Measurements from ENCODE around the gene KPNA1.

The KPNA1 gene

DNA sequence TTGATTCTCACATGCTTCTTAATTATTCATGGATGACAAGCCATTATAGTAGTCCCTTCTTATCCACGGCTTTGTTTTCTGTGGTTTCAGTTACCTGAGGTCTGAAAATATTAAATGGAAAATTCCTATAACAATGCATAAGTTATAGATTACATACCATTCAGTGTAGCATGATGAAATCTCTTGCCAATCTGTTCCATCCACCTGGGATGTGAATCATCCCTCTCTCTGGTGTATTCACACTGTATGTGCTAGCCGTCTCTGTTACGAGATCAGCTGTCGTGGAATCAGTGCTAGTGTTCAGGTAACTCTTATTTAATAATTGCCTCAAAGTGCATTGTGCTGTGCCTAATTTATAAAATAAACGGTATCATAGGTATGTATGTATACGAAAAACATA, 104.1 kb downstream of the KPNA1 start:
- no peak for DNase-seq

DNA sequence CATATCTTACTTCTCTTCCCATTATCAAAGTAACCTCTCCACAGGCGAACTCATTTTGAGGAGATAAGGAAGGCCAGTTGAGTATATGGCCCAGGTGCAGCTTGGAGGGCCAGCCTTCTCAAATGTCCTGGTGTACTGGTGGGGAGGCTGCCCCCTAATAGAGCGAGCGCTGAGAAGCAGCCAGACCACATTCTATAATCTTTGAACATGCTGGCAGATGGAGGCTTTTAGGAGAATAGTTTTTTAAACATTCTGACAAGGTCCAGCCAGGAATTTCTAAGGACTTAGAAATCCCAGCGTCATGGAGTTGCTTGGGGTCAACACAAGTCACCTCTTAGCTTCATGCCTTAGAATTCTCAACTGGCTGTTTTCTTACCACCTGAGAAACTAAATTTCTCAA, 104.6 kb downstream of the KPNA1 start:
- no peak for DNase-seq

DNA sequence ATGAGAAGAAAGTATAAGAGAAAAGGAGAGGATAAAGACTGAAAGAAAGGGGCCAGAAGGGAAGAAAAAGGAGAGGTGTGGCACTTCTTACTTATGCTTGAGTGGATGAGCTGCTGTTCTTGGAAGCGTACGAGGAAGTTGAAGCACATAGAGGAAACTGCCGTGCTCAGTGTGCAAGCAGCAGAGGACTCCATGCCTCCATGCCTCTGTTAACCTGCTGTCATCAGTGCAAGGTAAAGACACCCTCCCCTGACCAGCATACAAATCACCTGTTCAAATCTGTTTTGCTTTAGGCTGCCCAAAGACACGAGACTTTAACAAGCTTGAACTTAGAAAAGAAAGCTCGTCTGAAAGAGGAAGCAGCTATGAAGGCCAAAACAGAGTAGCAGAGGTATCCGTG, 105.3 kb downstream of the KPNA1 start:
- no peak for DNase-seq

DNA sequence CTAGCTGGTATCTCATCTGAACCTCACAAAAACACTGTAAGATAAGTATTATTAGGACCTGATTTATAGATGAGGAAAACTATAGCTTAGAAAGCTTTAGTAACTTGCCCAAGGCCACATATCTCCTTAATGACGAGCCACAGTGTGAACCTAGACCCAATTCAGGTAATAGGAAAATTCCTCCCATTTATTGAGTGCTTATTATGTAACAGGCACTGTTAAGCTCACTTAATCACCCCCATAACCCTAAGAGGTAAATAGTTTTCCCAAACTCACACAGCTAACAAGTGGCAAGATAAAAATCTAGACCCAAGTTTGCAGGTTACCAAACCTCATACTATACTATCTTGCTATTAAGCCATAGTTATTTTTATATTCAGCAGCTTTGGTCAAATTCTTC, 106.8 kb downstream of the KPNA1 start:
- no peak for DNase-seq

DNA sequence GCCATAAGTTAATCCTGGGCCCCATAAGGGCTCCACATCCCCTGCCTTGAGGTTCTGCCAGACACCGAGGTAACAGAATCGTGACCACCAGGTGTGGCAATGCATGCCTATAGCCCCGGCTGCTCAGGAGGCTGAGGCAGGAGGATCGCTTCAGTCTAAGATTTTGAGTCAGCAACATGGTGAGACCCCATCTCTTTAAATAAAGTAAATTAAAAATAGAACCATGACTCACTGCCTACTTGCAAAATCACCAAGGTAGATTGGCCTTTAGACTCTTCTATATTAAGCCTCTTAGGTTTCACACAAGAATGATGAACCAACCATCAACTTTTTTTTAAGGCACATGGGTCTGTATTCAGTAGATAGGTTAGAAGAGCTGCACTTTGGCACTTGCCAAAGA, 108.5 kb downstream of the KPNA1 start:
- DNase-seq = no peak

DNA sequence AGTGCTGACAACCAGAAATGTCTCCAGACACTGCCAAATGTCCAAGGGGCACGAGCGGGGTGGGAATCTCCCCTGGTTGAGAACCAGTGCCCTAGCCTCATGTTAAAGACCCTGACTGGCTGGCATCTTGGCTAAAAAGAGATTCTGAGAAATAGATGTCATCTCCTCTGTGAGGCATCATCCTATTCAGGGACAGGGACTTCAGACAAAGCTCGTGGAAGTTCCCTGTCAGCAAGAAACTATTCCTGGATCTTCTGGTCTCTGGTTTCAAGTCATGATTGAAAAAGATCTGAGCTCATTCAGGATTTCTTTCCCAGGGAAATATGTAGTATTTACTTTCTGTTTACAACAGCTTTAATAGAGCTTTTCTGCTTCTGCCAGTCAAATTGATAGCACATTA, 109.7 kb downstream of the KPNA1 start:
- no peak for DNase-seq

DNA sequence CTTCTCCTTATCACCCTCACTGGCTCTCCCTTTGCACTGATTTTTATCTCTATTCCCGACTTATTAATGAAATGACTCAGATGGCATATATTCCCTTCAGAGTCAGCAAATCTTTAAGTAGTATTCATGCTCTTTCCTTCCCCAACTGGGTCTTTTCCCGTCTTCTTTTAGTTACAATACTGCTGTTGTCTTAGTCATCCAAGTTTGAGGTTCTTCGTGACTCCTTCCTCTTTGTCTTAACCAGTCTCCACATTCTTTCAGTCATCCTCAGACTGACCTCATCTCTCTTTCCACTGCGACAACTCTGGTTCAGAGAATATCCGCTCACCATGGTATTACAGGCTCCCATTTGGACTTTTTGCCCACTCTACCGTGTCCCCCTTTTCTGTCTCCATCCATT, 111.2 kb downstream of the KPNA1 start:
- DNase-seq = no peak

DNA sequence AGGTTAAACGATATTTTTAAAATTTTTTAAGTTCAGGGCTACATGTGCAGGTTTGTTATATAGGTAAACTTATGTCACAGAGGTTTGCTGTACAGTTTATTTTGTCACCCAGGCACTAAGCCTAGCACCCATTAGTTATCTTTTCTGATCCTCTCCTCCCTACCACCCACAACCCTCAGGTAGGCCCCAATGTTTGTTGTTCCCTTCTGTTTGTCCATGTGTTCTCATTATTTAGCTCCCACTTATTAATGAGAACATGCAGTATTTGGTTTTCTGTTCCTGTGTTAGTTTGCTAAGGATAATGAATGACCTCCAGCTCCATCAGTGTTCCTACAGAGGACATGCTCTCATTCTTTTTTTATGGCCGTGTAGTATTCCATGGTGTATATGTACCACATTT, 115.8 kb downstream of the KPNA1 start:
- no peak for DNase-seq

DNA sequence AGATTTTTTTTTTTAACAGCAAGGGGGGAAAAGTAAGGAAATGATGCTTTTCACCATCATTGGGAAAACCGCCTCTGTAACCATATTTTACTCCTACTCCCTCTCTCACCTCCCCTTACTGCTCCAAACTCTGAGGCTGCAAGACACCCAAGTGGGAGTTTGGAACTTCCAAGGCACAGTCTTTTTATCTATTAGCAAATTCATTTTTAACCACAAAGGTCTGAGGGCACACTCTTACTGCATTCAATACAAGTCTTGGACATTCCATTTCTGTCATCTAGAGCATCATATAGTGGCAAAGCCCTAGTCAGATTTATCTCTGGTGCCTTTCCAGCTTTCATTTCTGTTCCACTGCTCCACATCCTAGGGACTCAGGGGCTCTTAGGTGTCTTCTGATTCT, 117.5 kb downstream of the KPNA1 start:
- no peak for DNase-seq

DNA sequence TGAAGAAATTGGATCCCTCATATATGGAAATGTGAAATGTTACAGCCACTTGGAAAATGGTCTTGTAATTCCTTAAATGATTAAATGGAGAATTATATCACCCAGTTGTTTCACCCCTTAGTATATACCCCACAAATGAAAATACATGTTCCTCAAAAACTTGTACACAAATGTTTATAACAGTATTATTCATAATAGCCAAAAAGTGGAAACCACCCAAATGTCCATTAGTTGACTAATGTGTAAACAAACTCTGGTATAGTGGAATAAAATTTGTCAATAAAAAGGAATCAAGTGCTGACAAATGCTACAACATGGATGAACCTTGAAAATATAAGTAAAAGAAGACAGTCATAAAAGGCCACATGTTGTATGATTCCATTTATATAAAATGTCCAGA, 118.2 kb downstream of the KPNA1 start:
- DNase-seq = no peak

DNA sequence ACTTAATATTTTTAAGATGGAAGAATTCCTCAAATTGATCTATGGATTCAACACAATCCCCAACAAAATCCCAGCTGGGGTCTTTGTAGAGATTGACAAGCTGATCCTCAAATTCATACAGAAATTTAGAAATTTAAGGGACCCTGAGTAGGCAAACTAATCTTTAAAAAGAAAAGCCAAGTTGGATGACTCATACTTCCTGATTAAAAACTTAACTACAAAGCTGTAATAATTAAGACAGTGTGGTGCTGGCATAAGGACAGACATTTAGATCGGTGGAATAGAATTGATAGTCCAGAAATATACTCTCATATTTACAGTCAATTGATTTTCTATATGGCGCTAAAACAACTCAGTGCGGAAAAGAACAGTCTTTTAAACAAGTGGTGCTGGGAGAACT, 119.2 kb downstream of the KPNA1 start:
- no peak for DNase-seq

DNA sequence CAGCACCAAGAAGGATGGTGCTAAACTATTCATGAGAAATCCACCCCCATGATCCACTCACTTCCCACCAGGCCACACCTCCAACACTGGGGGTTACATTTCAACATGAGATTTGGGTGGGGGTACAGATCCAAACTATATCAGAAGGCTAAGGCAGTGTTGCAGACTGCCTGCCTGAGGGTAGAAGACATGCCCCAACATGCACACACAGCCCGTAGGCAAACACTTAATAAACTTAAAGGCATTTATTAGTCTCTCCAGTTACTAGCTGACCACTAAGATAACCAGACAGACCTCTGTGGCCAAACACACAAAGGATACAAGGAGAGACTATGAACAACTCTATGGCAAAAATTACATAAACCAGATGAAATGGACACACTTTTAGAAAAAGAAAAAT, 120.6 kb downstream of the KPNA1 start:
- DNase-seq = no peak

DNA sequence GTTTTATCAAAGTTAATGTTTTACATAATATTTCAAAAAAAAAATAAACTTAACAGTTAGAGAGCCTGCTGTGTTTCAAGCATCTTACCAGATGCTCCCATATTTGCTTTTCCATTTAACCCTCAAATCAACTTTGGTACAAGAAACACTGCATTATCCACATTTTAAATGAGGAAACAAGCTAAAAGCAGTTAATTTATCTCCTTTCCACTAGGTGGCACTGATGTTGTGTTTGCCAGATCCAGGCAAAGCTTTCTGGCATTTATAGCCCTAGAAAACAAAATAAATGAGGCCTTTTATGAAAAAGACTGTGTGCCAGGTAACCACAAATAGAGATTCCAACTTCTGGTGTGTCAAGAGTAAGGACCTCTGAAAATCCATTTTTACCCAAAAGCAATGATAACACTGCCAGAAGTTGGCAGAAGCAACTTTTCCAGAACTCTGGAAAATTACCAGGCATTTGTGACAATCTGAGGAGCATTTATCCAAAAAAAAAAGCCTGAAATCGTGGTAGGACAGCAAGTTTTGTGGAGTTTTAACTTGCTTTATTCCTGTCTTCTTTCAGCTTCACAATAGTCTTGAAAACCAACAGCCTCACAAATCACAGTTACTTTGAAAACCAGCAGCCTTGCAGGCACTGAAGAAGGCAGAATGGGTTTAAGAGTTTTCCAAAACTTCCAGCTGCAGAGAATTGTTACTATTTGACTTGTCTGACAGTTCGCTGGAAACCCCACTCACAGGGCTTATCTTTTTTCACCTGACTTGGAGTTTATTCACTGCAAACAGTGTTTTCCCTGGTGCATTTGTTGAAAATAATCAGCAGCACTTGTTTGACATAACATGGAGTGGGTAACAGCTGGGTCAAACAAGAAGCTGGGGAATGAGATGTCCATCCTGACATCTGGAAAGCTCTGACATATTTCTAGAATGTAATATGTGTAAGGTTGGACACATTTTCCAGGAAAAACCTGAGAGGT, 121.6 kb downstream of the KPNA1 start:
- no peak for DNase-seq

DNA sequence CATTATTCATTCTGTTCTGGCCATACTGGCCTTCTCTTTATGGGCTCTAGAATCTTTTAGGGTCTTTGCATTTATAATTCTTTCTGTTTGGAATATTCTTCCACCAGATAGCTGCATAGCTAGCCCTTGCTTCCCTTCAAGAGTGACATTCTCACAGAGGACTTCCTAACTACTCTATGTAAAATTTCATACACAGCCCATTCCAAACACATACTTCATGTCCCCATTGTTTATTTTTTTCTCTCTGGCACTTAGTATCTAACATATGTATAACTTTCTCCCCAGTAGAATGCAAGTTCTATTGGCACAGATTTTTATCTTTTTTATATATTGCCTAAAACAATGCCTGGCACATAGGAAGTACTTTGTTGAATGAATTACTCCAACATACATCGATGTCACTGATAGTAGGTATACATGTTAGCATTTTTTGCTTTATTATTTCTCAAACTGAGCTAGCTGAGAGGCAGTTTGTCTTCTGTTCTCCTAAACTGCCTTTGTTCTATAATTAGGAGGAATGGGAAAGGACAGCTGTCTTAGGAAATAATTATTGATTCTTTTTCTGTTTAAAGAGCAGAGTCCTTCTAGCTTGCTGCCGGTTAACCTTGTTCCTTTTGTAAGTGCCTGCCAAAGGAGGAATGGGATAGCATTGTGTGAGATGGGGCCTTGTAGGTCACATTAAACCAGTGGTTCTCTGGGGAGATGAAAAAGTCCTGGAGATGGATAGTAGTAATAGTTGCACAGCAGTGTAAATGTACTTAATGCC, 122.9 kb downstream of the KPNA1 start:
- DNase-seq = no peak

DNA sequence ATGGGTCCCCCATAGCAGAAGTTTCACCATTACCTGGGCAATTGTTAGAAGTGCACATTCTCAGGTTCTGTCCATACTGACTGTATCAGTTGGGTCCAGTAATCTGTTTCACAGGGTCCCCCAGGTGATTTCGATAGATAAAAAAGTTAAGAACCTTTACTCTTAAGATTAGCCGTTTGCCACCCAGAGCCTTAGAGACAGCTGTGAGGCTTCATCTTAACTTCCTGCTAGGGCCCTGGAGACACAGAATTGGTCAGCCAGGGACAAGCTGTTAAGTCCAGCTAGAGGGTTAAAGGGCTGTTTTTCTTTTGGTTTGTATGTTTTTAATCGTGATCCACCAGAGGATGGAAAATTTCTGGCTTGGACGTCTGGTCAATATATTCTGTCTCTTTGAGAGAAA, 124.1 kb downstream of the KPNA1 start:
- no peak for DNase-seq

DNA sequence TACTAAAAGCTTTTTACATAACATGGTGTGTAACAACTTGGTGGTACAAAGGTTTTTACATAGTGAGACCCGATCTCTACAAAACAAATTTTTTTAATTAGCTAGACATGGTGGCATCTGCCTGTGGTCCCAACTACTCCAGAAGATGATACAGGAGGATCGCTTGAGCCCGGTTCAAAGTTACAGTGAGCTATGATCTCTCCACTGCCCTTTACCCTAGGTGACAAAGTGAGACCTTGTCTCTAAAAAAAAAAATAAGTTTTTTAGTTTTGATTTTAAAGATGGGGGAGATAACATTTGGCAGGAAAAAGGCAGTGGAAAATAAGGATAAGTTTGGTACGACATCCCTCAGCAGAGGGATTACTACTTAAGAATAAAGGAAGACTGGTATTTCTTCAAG, 124.8 kb downstream of the KPNA1 start:
- no peak for DNase-seq

DNA sequence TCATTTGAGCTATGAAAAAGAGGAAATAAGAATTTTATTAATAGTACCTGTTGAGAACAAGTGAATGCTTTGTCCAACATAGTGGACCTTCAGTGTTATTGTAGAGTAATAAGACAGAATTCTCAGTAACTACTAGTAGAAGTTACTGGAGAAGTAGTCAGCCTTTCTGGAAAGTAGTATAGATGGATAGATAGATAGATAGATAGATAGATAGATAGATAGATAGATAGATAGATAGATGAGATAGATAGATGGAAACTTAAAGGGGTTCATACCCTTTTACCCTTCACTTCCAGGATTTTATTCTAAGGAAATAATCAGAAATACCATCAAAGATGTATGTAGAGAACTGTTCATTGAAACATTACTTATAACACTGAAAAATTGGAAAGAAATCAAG, 125.5 kb downstream of the KPNA1 start:
- DNase-seq = no peak

DNA sequence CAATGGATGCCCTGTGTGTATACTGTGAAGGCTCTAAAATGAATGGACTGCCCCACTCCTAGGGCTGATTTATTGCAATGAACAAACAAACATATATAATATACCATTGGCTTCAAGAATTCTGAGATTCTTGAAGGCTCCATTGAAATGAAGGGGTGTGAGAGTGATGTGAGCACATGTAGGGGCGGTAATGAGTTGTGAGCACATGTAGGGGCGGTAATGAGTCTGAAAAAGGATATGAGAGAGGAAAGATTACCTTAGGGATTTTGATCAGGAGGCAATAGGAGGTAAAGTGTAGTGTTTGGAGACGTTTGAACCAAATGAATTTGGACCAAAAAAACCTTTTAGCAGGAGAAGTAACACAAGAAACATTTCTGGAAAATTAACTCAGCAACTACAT, 127.0 kb downstream of the KPNA1 start:
- DNase-seq = no peak

DNA sequence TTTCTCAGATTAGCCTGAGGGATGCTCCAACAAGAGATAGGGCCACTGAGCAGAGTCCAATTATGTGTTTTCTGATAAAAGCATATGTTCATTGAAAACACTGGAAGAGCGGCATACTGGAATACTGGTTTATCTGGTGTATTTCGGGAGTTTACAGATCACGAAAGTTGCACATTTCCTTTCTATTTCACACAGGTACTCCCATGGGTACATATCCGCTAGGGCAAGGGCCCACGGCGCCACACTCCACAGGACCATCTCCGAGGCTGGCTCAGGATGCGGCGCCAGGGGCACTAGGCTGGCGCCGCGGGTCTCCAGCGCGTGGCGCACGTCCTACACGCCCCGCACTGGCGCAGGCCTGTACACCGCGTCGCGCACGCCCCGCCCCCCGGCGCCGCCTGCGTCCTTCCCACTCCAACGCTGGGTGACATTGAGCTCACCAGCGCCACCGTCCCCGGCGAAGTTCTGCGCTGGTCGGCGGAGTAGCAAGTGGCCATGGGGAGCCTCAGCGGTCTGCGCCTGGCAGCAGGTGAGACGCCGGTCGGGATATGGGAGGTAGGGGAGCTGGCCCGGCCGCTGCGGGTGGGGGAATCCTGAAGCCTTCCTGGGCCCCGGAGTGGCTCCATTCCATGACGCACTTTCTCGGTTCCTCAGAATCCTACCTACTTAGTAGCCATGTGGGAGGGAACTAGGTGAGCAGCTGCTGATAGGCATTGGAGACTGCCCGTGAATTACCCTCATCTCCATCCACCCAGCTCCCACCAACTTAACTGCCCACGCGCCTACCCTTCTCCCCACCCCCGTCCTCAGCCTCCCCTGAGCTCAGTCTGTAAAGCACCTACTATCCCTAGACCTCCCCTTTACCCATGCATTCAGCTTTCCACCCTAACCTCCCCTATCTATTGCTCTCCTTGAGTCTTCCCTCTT, 130.7 kb downstream of the KPNA1 start, which contains the start of gene FAM162A:
TSS of gene FAM162A (plus strand) at position 412 of the 927 bp plus-strand sequence. CDS start at position 496, 84 bp downstream.
- DNase-seq = peak; percentile 92 to 94

DNA sequence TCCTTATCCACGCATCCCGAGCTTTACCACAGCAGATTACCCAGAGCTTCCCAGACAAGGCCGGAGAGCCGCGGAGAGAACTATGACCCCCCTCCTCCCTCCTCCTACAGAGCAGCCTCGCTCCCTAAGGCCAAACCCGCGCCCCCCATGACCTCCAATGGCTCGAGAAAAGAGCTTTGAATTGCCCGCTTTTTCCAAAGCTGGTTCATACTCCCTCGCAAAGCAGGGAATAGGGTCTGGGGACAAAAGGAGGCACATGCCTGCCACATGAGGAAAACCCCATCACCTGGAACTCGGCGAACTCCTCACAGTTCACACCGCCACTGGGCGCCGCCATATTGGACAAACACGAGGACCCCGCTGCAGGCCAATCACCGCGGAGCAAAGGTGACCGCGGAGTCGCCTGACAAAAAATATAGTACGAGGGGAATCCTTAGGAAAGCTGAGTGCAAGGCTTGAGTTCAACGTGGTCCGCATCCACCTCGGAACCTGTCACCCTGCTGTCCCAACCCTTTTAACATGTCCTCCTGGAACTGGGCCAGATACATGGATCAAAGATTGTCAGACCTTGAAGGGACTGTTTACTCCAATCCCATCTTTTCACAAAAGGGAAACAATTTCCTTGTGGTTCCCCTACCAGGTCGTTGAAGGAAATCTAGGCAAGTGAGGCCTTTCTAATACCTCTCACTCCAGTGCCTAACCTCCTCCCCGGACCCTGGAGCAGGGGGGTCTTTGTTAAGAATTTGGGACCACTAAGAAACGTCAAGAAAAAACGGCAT, 131.7 kb downstream of the KPNA1 start, which contains the start of gene MIX23:
TSS of gene MIX23 (minus strand) at position 344 of the 779 bp plus-strand sequence. CDS start at position 337, 7 bp downstream.
- peak; percentile 88 to 93 for DNase-seq

DNA sequence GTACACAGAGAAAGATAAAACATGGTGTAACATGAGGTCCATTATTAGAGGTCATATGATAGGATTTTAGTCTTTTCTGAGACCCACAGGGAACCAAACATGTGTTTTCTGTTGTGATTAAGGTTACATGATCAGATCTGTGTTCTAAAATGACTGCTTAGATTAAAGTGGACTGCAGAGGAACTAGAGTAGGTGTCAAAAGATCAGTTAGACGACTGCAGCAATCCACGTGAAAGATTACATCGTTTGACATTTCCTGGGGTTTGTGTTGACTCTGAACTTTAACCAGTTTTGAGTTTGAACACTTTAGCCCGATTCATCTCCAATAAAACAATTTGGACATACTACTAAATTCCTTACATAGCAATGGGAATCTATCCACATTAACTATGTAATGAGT, 136.8 kb downstream of the KPNA1 start:
- DNase-seq = no peak

DNA sequence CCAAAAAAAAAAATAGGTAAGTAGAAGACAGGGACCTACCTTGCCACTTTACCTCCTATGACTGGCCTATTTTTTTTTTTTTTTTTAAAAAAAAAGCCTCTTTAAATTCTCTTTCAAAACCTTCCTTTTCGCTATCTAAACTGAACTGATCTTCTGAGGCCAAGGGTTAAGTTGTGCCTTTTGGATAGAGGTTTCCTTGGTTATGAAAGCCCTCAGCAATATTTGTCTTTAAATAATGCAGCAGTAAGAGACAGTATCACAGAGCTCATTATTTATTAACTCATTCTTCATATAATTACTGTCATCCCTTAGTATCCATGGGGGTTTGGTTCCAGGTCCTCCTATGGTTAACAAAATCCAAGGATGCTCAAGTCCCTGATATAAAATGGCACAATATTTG, 140.7 kb downstream of the KPNA1 start:
- no peak for DNase-seq

Measured in activated CD4-positive, alpha-beta T cell treated with anti-CD3 and anti-CD28 coated beads, Interleukin-2, amount 50 U/mL, for 48 hours (primary cell).